HG02943 (cell line): ENCODE data around the gene IGFBP6.
A peak's percentile ranks its signal among the peaks of the same experiment; 100 is the strongest.

Experiments
- ATAC-seq: cut with Tn5 transposase; IDR thresholded peaks from one replicate; pipeline ENCODE4 v1.9.1; 2021; ENCODE audit warnings: mild to moderate bottlenecking, low read depth, moderate library complexity; ENCODE audit not compliant: unreplicated experiment

IGFBP6 gene, protein sequence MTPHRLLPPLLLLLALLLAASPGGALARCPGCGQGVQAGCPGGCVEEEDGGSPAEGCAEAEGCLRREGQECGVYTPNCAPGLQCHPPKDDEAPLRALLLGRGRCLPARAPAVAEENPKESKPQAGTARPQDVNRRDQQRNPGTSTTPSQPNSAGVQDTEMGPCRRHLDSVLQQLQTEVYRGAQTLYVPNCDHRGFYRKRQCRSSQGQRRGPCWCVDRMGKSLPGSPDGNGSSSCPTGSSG

DNA sequence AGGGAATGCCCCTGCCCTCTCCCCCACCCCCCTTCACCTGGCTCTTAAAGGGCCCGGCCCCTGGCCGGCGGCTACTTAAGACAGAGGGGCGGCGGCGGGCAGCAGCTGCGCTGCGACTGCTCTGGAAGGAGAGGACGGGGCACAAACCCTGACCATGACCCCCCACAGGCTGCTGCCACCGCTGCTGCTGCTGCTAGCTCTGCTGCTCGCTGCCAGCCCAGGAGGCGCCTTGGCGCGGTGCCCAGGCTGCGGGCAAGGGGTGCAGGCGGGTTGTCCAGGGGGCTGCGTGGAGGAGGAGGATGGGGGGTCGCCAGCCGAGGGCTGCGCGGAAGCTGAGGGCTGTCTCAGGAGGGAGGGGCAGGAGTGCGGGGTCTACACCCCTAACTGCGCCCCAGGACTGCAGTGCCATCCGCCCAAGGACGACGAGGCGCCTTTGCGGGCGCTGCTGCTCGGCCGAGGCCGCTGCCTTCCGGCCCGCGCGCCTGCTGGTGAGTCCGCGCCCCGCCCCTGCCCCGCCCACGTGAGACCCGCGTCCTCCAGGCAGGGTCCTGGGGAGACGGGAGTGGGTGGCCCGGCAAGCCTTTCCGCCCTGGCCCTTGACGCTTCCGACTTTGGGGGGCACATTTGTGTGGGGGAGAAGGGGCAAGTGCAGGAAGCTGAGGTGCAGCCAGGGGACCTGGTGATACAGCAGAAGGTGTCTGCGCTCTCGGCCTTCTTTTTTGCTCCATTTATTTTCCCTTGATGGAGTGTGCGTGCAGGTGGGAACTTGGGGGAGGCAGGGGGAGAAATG, at the start of gene IGFBP6:
Gene IGFBP6 (plus strand): TSS at position 104 of the 790 bp plus-strand sequence. CDS start 51 bp downstream, at position 155.
- ATAC-seq: no peak

DNA sequence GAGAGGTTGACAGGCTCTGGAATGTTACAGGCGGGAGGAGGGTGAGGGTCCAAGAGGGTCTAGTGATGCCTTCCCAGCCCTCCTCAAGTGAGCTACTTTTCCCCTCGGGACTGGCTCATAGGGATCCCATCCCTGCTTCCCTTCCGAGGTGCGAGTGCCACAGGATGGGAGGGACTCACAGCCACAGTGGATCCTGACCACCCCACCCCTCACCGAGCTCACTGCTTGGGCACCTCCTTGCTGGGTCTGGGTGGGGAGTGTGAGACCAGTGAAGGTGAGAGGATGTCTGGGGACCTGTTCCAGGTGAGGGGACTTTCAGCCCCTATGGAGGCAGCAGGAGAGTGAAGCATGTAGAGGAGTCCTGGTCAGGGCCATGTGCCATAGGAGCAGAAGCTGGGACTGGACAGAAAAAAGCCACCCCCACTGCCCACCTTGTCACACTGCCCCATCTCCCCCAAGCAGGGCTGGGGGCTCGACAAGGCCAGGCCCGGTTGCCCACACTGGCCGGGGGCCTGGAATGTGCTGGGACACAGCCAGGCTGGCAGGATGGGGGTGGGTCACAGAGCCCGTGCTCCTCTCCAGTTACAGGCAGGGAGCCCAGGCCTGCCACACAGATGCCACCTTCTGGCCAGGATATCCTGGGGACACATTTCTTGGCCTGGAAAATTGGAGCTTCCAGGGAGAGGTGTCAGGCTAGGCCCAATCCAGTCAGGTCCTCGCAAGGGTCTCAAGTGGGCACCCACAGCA, 49.3 kb upstream of the IGFBP6 start:
- no peak for ATAC-seq

DNA sequence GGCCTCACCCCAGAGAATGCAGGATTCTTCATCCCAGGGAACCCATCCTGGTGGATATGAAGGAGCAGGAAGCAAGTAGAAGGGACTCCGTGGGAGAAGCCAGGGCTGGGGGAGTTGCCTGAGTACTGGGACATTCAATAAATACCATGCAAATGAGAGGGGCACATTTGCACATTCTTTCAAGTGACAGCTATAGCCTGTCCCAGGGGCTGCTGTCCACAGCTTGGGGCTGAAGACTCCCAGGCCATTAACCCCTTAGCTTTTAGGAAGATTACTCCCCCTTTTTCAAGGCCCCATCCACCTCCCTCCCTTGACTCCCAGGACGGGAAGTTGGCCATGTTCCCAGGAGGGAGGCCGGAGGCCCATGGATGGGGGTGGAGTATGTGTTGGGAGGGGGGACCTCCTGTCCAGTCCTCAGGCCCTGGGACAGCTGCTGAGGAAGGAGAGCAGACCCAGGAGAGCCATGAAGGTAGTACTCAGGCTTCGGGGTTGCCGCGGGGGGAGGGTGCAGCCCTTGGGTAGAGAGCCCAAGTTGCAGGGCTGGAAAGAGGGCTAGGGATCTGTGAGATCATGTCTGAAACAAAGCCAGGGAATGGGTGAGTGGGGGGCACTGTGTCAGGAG, 48.6 kb upstream of the IGFBP6 start:
- no peak for ATAC-seq

DNA sequence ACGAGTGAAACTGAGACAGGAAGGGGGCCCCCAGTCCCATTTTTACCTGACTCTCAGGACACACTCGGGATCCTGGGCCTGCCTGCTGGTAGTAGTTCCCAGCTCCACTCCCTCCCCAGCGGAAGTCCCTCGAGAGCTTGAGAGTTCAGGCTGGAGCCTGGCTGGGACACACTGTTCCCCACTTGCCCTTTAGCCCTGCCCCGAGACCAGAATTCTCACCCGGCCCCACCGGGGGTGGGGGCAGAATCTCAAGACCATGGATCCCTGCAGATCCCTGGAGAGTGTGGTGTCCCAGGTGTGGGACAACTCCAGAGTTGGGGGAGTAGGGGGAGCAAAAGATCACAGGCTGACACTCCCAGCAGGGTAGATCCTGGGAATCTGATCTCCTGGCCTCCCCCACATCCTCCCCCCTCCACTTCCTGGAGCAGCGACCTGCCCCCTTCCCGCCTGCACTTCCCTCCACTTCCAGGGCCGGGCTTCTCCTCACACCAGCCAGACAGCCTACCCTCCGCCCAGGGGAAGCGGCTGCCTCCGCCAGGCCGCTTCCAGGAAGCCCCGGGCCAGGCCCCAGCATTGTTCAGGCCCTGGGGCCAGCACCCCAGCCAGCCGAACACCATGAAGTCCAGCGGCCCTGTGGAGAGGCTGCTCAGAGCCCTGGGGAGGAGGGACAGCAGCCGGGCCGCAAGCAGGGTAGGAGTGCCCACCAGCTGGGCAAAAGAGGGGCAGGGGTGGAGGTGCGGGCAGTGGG, 47.7 kb upstream of the IGFBP6 start, which contains the start of gene TNS2:
Gene TNS2 (plus strand): TSS at position 495 of the 748 bp plus-strand sequence. CDS start 121 bp downstream, at position 616.
- no peak for ATAC-seq

DNA sequence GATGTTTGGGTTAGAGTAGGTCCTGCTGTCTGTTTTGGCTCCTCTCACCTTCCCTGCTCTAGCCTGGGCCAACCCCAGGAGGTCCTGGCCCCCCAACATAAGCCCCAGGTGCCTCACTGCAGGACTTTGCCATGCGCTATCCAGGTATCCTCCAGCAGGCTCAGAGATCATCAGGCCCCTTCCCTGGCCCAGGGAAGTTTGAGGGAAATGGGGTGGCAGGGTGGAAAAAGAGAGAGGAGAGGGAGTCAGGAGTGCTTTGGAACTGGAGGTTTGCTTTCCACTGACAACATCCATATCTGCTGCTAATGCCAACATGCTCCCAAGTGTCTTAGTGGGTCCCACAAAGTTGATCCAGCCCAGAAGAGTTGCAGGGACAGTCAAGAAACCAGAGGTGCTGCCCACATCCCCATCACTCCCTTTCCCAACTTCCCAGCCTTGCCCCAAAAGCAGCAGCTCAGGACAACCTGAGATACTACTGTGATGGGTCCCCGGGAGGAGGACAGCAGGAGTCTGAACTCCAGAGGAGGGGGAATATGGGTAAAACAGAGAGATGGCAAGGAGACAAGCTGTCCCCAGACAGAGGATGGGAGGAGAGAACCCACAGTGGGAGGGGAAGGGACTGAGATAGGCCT, 46.9 kb upstream of the IGFBP6 start:
- ATAC-seq: no peak

DNA sequence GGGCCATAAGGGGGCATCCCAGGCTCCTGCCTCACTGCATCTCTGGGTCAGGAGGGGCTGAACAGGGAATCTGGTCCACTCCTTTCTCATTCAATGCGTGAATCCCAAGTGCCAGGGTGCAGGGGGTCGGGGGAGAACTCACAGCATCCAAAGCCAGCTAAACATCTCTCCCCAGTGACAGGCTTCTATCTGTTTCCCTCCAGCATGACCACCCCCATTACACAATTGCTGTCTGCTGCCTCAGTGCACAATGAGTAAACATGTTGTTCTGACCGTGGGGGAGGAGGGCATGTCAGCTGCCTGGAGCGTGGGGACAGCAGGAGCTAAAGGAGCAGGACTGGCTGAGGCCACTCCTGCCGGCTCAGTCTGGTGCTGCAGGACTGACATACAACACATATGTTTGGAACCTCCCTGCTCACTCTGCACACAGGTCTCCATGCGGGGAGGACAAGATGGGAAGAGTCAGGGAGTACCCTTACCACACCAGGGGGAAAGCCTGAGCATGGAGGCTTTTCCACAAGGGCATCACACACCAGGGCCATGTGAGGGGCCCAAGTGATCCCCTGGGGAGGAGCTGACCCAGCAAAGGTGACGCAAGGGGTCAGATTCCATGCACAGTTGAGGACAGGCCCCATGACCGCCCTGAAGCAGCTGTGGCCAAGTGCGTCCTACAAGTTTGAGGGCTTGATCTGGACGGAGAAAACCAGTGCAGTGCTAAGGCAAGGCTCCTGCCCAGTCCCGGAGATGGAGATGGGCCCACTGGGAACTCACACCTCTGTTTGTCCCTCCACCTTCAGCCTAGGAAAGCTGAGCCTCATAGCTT, 46.2 kb upstream of the IGFBP6 start:
- no peak for ATAC-seq

DNA sequence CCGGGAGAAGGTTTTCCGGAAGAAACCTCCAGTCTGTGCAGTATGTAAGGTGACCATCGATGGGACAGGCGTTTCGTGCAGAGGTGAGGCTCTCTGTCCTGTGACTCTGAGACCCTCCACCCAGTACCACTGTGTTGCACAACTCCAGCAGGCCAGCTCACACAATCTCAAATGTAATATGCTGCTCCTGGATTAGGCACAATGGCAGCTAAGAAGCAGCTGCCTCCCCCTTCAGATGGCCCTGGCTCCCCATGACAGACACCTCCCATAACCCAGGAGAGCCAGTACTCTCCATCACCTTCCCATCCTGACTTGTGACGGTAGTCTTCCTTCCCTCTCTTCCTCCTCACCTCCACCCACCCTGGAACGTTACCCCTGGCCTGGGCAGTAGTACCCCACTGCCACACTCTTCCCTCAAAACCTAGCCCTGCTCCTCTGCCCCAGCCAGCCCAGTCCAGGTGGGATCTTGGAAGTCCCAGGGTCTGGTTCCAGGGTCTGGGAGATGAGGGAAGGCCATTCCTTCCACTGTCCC, 45.5 kb upstream of the IGFBP6 start:
- no peak for ATAC-seq

DNA sequence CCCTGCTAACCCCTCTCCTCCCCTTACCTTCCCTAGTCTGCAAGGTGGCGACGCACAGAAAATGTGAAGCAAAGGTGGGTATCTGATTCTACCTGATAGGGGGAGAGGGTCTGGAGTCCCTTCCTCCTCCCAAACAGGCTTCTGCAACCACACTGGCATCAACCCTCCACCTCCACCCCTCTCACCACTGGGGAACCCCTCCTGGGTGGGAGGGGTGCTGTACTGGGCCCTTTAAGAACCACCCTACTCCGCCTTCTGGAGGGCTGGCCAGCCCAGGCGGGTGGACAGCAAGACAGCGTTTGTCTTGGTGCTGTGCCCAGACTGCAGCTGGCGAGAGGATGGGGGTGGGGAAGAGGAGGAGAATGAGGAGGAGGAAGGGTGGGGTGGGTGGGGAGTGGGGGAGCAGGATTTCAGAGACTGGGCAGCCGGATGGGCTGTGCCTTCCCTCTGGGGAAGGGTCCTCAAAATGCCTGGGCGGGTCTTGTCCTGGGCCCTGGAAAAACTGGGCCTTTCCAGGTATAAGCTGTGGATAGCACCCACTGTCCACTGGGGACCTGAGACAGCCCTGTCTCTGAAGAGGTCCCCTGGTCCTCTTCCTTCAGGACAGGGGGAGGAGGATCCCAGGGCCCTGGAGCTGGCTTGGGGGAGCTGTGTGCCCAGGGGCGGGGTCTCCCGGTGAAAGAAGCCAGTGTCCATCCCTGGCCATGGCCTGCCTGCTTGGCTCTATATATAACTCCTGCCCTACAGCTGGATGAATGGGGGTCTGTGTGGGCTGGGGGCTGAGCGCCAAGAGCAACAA, 44.8 kb upstream of the IGFBP6 start:
- no peak for ATAC-seq

DNA sequence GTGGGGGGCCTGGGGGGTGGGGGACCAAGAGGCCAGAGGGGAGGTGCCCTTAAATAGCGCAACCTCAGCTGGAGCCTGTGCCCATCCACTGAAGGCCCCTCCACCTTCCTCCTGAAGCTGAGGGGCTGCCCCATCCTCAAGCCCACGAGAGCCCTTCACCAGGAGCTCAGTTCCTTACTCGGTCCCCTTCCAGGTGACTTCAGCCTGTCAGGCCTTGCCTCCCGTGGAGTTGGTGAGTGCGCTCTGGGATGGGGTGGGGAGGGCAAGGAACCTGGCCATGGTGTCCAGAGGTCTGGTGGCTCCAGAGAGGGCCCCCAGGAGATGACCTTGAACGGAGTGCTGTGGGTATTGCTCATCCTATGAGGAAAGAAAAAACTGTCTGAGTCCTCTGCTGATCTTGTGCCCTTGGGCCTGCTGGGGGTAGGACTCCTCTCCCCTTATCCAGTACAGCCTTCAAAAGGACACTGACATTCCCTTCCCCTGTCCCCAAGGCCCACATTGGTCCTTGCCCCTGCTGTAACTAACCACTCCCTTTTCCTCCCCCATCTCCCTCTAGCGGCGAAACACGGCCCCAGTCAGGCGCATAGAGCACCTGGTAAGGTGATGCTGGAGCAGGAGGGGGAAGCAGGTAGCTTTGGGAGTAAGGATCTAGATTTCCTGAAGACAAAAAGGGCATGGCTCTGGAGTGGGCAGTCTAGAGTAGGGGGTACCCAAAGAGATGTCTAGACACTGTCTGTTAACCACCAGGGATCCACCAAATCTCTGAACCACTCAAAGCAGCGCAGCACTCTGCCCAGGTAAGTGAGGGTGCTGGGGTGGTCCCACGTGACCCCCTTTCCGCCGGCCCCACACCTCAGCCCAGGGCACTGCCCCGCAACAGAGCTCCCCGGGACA, 44.0 kb upstream of the IGFBP6 start:
- ATAC-seq: no peak

DNA sequence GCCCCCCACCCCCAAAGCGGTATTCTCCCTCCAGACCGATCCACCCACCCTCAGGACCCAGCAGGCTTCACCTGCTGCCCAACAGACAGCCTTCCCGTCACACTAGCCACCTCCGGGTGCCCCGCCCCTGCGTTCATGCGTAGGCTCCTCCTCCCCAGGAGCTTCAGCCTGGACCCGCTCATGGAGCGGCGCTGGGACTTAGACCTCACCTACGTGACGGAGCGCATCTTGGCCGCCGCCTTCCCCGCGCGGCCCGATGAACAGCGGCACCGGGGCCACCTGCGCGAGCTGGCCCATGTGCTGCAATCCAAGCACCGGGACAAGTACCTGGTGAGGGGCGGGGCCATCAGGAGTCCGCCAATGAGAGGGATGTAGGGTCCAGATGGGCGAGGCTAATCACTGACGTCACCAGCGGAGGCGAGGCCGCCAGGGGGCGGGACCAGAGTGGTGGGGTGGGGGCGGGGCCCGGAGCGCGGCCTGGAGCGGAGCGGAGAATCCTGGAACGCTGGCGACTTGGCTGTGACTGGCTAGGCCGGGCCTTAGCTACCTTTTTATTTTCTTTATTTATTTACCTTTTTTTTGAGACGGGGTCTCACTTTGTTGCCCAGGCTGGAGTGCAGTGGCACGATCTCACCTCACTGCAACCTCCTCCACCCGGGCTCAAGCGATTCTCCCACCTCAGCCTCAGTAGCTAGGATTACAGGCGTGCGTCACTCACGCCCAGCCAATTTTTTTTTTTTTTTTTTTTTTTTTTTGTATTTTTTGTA, 43.2 kb upstream of the IGFBP6 start:
- ATAC-seq: peak; percentile 84

DNA sequence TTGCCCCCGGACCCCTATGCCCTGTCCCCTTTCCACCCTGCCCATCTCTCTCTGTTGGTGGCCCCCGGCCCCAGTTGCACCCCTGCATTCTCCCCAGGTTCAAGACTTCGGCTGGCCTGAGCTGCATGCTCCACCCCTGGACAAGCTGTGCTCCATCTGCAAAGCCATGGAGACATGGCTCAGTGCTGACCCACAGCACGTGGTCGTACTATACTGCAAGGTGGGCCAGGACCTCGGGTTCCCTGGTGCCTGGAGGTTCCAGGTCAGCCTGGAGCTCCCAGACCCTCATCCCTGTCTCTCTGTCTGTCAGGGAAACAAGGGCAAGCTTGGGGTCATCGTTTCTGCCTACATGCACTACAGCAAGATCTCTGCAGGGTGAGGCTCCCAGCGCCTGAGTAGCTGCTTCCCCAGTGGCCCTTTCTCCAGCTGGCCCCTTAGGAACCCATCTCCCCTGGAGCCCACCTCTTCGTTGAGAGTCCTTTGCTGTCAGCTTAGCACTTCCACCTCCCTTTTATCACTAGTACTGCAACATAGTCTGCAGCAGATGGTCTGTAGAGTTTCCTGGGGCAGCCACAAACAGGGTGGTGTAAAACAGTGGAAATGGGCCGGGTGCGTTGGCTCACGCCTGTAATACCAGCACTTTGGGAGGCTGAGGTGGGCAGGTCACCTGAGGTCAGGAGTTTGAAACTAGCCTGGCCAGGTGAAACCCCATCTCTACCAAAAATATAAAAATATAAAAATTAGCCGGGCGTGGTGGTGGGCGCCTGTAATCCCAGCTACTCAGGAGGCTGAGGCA, 41.8 kb upstream of the IGFBP6 start:
- no peak for ATAC-seq

DNA sequence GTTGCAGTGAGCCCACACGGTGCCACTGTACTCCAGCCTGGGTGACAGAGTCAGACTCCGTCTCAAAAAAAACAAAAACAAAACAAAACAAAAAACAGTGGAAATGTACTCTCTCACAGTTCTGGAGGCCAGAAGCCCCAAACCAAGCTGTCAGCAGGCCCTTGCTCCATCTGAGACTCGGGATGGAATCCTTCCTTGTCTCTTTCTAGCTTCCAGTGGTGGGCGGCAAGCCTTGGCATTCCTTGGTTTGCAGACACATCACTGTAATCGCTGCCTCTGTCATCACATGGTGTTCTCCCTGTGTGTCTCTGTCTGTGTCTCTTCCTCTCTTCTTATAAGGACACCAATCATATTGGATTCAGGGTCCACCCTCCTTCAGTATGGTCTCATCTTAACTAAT, 41.2 kb upstream of the IGFBP6 start:
- ATAC-seq: no peak

DNA sequence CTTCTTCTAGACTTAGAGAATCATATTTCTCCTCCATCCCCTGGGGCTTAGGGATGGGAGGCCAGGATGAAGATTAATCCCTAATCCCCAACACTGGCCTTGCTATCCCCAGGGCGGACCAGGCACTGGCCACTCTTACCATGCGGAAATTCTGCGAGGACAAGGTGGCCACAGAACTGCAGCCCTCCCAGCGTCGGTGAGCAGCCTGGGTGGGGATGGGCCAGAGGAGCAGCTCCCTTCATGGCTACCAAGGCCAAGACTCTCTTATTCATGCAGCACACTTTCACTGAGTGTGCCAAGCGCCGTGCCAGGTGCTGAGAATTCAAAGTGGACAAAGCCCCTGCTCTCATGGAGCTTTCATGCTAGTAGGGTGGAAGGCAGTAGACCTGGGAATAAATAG, 40.6 kb upstream of the IGFBP6 start:
- no peak for ATAC-seq

DNA sequence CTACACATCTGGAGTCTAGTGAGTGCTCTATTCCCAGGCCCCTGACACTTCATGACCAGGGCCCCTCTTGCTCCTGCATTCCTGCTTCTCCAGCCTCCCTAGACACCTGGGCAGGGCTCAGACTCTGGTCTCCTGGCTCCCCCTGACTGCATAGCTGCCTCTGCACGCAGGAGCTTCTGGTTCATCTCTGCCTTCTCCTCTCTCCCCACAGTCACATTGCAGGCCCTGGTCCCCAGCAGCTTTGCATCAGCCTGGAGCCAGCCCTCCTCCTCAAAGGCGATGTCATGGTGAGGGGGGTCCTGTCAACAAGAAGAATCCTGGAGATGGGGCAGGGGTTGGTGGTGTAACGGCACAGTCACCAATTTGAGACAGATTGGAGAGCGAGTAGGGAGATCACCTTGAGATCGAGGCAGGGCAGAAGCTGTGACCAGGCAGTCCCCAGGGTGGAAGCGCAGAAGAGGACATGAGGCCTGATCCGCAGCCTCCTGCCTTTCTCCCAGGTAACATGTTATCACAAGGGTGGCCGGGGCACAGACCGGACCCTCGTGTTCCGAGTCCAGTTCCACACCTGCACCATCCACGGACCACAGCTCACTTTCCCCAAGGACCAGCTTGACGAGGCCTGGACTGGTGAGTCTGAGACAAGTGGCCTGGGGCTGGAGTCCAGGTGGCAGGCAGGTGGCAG, 39.5 kb upstream of the IGFBP6 start:
- ATAC-seq: no peak
